Left kidney (tissue), 8 donors: ENCODE data around the gene TSPAN9. TPM values are rescaled to one million over a fixed set of nuclear protein-coding genes. Genes with fewer than 3 reads are reported as not detected.
A peak's percentile ranks its signal among the peaks of the same experiment; 100 is the strongest.

Experiments used
- DNase-seq: peaks from one replicate; pipeline ENCODE4 v3.0.0-alpha.2; 2013
- long read RNA-seq, 8 donors: transcript quantifications; one replicate each; lab custom pipeline, GENCODE V29; 2026
- polyA plus RNA-seq: library from polyadenylated mRNA; unstranded; fragments of 120-200 nt; gene quantifications from one replicate; pipeline ENCODE4 v1.2.1, GENCODE V29; 2013; ENCODE audit not compliant: insufficient read length

Gene TSPAN9, protein sequence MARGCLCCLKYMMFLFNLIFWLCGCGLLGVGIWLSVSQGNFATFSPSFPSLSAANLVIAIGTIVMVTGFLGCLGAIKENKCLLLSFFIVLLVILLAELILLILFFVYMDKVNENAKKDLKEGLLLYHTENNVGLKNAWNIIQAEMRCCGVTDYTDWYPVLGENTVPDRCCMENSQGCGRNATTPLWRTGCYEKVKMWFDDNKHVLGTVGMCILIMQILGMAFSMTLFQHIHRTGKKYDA
- 79.9 TPM for polyA plus RNA-seq
- long read RNA-seq, donor 1, full-length matches to known transcripts, result 36 of 7,742 reads
- long read RNA-seq, donor 1, partial matches to known transcripts, result 7,706 of 7,742 reads
- long read RNA-seq, donor 1, other reads (novel, unspliced or antisense), result 0 of 7,742 reads
- long read RNA-seq, donor 2, full-length matches to known transcripts, result 11 of 6,375 reads
- long read RNA-seq, donor 2, partial matches to known transcripts, result 6,364 of 6,375 reads
- long read RNA-seq, donor 2, other reads (novel, unspliced or antisense), result 0 of 6,375 reads
- long read RNA-seq, donor 3, full-length matches to known transcripts, result 7 of 7 reads
- long read RNA-seq, donor 3, partial matches to known transcripts, result 0 of 7 reads
- long read RNA-seq, donor 3, other reads (novel, unspliced or antisense), result 0 of 7 reads
- long read RNA-seq, donor 4, full-length matches to known transcripts, result 1 of 1 reads
- long read RNA-seq, donor 4, partial matches to known transcripts, result 0 of 1 reads
- long read RNA-seq, donor 4, other reads (novel, unspliced or antisense), result 0 of 1 reads
- long read RNA-seq, donor 5, full-length matches to known transcripts, result 25 of 11,904 reads
- long read RNA-seq, donor 5, partial matches to known transcripts, result 11,879 of 11,904 reads
- long read RNA-seq, donor 5, other reads (novel, unspliced or antisense), result 0 of 11,904 reads
- long read RNA-seq, donor 6, full-length matches to known transcripts, result 29 of 10,514 reads
- long read RNA-seq, donor 6, partial matches to known transcripts, result 10,485 of 10,514 reads
- long read RNA-seq, donor 6, other reads (novel, unspliced or antisense), result 0 of 10,514 reads
- long read RNA-seq, donor 7, full-length matches to known transcripts, result 33 of 33 reads
- long read RNA-seq, donor 7, partial matches to known transcripts, result 0 of 33 reads
- long read RNA-seq, donor 7, other reads (novel, unspliced or antisense), result 0 of 33 reads
- long read RNA-seq, donor 8, full-length matches to known transcripts, result 5 of 5 reads
- long read RNA-seq, donor 8, partial matches to known transcripts, result 0 of 5 reads
- long read RNA-seq, donor 8, other reads (novel, unspliced or antisense), result 0 of 5 reads

DNA sequence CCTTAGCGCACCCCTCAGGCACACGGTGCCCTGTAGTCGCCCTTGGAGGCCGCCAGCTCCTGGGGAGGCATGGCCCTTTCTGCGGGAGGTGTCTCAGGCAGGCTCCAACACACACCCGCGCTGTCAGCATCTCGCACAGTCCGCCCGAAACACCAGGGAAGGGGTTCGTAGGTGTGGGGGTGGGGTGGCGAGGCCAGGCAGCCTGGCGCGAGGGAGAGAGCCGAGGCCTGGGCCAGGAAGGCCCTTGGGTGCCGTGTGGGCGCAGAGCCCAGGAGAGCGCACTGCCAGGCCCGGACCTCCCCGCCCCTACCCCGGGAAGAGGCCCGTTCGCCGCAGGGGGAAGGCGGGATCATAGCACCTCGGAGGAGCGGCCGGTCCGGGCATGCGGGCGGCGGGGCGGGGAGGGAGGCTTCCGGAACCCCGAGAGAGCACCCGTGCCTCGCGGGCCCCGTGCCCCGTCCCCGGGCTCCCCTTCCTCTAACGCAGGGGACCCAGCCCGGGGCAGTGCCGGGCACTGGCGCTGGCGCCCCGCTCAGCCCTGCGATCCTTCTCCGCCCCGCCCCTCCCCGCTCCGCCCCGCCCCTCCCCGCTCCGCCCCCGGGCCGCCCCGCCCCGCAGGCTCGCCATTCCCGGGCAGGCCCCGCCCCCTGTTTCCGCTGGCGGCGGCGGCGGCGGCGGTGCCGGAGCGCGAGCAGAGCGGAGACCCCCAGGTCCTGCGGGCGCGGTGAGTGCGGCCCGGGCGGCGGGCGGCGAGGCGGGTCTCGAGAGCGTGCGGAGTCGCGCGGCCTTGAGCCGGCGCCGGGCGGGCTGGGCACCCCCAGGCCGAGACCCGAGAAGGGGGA lies at the start of gene TSPAN9:
TSPAN9 (plus strand) TSS at position 650 of the 842 bp plus-strand sequence. CDS start 123,815 bp downstream, outside the sequence.
- peak; percentile 61 for DNase-seq

DNA sequence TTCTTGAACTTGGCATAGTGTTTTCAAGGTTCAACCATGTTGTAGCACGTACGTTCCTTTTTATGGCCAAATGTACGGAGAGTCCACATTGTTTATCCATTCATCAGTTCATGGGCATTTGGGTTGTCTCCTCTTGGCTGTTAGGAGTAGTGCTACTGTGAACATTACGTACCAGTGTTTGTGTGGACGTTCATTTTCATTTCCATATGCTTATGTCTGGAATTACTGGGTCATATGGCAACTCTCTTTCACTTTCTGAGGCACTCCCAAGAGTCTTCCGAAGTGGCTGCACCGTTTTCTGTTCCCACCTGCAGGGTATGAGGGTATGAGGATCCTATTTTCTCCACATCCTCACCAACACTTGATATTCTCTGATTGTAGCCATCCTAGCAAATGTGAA lies 49.1 kb upstream of the TSPAN9 start:
- no peak for DNase-seq

DNA sequence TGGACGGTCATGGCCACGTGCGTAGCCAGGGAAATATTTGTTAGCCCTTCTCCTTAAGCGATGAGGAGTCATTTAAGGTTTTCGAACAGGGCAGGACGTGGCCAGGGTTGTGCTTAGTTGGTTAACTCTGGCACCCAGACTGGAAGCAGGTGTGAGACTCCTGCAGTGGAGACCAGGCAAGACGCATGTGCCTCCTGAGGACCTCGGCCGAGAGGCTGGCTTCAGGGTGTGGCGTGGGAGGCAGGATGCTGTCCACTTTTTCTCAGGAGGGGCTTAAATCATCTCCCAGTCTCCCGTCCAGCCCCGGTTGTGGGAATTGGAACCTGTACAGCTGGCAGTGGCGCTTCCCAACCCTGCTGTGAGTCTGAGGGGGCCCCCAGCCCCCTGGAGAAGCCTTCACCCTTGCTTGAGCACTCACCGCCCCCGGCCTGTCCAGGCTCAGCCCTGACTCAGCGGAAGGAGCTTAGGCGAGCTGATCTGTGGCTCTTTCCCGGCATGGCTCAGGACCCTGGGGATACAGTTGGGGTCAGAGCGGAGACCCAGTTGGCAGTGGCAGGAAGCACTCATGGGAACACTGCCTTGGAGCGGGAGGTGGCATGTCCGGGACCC lies 46.3 kb upstream of the TSPAN9 start:
- DNase-seq, result no peak

GRCh38 chr12:3032161-3032560 lies 45.0 kb upstream of the TSPAN9 start:
- DNase-seq, result no peak

- peak; percentile 71 for DNase-seq
Measured at GRCh38 chr12:3032770-3033538, 44.2 kb upstream of the TSPAN9 start.

- no peak for DNase-seq
Measured at GRCh38 chr12:3033539-3033867, 43.7 kb upstream of the TSPAN9 start.

GRCh38 chr12:3034067-3034750 lies 43.0 kb upstream of the TSPAN9 start:
- peak; percentile 67 for DNase-seq

- no peak for DNase-seq
Measured at GRCh38 chr12:3035171-3035570, 42.0 kb upstream of the TSPAN9 start.

GRCh38 chr12:3035815-3036702 lies 41.1 kb upstream of the TSPAN9 start:
- DNase-seq, result no peak

- no peak for DNase-seq
Measured at GRCh38 chr12:3036901-3037600, 40.1 kb upstream of the TSPAN9 start.

- DNase-seq, result no peak
Measured at GRCh38 chr12:3038166-3038565, 39.0 kb upstream of the TSPAN9 start.

DNA sequence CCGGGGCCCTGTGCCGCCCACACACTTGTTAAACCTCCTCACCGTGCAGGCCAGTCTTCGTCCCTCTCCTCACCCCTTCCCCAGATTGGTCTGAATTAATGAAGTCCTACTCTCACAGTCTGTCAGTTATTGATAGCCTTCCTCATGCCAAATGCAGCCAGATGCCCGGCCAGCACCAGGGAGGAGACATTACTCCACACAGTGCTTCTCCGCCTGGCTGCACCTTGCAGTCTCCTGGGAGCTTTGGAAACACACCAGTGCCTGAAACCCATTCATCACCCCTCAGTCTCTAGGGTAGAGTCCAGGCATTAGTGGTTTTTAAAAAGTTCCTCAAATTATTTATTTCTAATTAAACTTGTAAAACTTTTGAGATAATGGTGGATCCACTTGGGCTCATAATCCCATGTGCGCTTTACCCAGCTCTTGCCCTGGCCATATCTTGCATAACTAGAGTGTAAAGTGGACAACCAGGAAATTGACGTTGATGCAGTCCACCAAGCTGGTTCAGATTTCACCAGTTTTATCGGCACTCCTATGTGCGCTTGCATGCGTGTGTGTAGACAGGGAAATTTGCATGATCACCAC lies 38.2 kb upstream of the TSPAN9 start:
- DNase-seq, result no peak

- DNase-seq, result no peak
Measured at GRCh38 chr12:3040026-3040656, 37.0 kb upstream of the TSPAN9 start.

DNA sequence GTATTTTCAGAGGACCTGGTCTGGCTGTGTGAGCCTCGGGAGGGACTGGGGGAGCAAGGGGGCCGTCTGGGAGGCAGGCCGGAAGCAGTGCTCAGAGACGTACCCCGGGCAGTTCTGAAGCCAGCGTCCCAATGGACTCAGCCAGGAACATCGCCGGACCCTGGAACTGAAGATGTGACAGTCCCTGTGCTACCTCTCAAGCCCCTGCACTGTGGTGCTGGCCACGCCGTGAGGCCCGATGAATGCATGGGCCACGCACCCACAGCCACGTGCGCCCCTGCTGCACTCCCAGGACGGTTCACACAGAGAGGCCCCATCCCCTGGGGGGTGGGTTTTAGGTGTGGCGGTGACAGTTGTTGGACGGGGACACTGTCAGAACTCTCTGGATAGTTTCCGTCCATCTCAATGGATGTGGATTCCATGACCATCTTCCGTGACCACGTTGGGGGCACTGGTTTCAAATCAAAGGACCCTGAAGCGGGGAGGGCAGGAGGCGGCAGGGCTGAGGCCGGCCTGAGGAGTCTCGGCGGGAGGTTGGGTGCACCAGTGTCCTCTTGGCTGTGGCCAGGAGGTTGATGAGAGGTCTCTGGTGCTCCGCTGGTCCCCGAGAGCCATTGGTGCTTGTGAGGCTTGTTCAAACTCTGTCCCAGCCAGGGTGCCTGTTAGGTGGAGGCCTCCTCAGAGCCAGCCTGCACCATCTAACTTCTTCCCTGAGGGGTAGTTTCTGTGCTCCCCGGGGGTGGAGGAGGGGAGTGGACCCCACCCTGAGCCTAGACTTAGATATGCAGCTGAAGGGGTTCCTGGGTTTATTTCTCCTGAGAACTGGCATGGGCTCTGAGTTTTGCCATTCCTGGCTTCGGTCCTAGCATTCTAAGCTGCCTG lies 36.3 kb upstream of the TSPAN9 start:
- no peak for DNase-seq

DNA sequence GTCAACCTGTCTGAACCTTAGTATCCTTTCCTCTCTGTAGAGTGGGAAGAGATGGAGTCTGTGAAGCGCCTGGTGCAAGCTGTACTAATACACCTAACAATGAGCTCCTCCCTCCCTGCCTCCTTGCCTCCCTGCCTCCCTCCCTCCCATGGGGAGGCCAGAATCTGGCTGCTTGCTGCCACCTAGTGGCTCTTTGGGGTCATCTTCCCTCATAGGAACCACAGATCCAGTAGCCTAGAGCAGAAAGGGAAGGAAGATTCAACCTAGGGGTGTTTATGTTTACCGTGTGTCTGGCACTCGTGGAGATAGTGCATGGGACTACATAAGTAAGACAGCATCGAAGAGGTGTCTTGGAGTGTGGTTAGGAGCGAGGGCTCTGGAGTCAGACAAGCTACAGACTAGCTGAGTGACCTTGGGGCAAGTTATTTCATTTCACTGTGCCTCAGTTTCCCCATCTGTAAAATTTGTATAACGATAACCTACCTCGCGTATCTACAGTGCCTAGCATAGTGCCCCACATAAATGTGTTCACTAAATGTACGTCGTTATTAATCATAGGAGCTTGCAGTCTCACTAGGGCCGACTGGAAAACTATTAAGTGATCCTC lies 35.5 kb upstream of the TSPAN9 start:
- peak; percentile 72 for DNase-seq
